ENCODE data around the gene TMEM184C.

Gene TMEM184C

GRCh38 chr4:147617173-147617840, at the start of gene TMEM184C:
Gene TMEM184C, plus strand, starts transcription at chr4:147617397. Its CDS starts 560 bp downstream, at chr4:147617957.
- in situ Hi-C loops (cut with HindIII; ENCODE audit: low sequenced_read_pairs), result no loop called here

- in situ Hi-C loops (cut with HindIII; ENCODE audit: low sequenced_read_pairs), result no loop called here
Measured at GRCh38 chr4:147570616-147571015, 46.6 kb upstream of the TMEM184C start.

- in situ Hi-C loops (cut with HindIII; ENCODE audit: low sequenced_read_pairs), result no loop called here
Measured at GRCh38 chr4:147571036-147571770, 46.0 kb upstream of the TMEM184C start.

GRCh38 chr4:147576084-147576483, 41.1 kb upstream of the TMEM184C start:
- in situ Hi-C loops (cut with HindIII; ENCODE audit: low sequenced_read_pairs), result no loop called here

- in situ Hi-C loops (cut with HindIII; ENCODE audit: low sequenced_read_pairs), result no loop called here
Measured at GRCh38 chr4:147578051-147578476, 39.1 kb upstream of the TMEM184C start.

- in situ Hi-C loops (cut with HindIII; ENCODE audit: low sequenced_read_pairs), result no loop called here
Measured at GRCh38 chr4:147578593-147578992, 38.6 kb upstream of the TMEM184C start.

GRCh38 chr4:147580396-147580795, 36.8 kb upstream of the TMEM184C start:
- in situ Hi-C loops (cut with HindIII; ENCODE audit: low sequenced_read_pairs), result no loop called here

GRCh38 chr4:147581606-147582350, 35.4 kb upstream of the TMEM184C start:
- in situ Hi-C loops (cut with HindIII; ENCODE audit: low sequenced_read_pairs), result no loop called here

GRCh38 chr4:147582386-147583060, 34.7 kb upstream of the TMEM184C start:
- in situ Hi-C loops (cut with HindIII; ENCODE audit: low sequenced_read_pairs), result no loop called here

- in situ Hi-C loops (cut with HindIII; ENCODE audit: low sequenced_read_pairs), result no loop called here
Measured at GRCh38 chr4:147583876-147584275, 33.3 kb upstream of the TMEM184C start.

GRCh38 chr4:147586032-147586431, 31.2 kb upstream of the TMEM184C start:
- in situ Hi-C loops (cut with HindIII; ENCODE audit: low sequenced_read_pairs), result no loop called here

GRCh38 chr4:147586637-147587036, 30.6 kb upstream of the TMEM184C start:
- in situ Hi-C loops (cut with HindIII; ENCODE audit: low sequenced_read_pairs), result no loop called here

GRCh38 chr4:147587041-147587440, 30.2 kb upstream of the TMEM184C start:
- in situ Hi-C loops (cut with HindIII; ENCODE audit: low sequenced_read_pairs), result no loop called here

GRCh38 chr4:147589586-147589985, 27.6 kb upstream of the TMEM184C start:
- in situ Hi-C loops (cut with HindIII; ENCODE audit: low sequenced_read_pairs), result no loop called here

- in situ Hi-C loops (cut with HindIII; ENCODE audit: low sequenced_read_pairs), result no loop called here
Measured at GRCh38 chr4:147590249-147590920, 26.8 kb upstream of the TMEM184C start.

- in situ Hi-C loops (cut with HindIII; ENCODE audit: low sequenced_read_pairs), result no loop called here
Measured at GRCh38 chr4:147591106-147591505, 26.1 kb upstream of the TMEM184C start.

- in situ Hi-C loops (cut with HindIII; ENCODE audit: low sequenced_read_pairs), result no loop called here
Measured at GRCh38 chr4:147594107-147594506, 23.1 kb upstream of the TMEM184C start.

GRCh38 chr4:147594578-147594977, 22.6 kb upstream of the TMEM184C start:
- in situ Hi-C loops (cut with HindIII; ENCODE audit: low sequenced_read_pairs), result no loop called here

- in situ Hi-C loops (cut with HindIII; ENCODE audit: low sequenced_read_pairs), result no loop called here
Measured at GRCh38 chr4:147596377-147596776, 20.8 kb upstream of the TMEM184C start.

- in situ Hi-C loops (cut with HindIII; ENCODE audit: low sequenced_read_pairs), result no loop called here
Measured at GRCh38 chr4:147596981-147597380, 20.2 kb upstream of the TMEM184C start.

- in situ Hi-C loops (cut with HindIII; ENCODE audit: low sequenced_read_pairs), result no loop called here
Measured at GRCh38 chr4:147597561-147597960, 19.6 kb upstream of the TMEM184C start.

Data from DLD1 (cell line).